ENCODE results near the gene SLC12A2.

- TF ChIP-seq TCF12 (IDR thresholded peaks at IDR 0.05; ENCODE audit: low read depth) (no peak), TAF1 (IDR thresholded peaks at IDR 0.05; ENCODE audit: low read depth) (no peak), EP300 (IDR thresholded peaks at IDR 0.05; ENCODE audit: borderline replicate concordance) (no peak), RAD21 (IDR thresholded peaks at IDR 0.05; ENCODE audit: low read depth) (no peak), NFIC (IDR thresholded peaks at IDR 0.05) (no peak), REST (IDR thresholded peaks at IDR 0.05; ENCODE audit: low read depth) (no peak), USF1 (IDR thresholded peaks at IDR 0.05) (no peak), FOXM1 (IDR thresholded peaks at IDR 0.05; ENCODE audit: borderline replicate concordance, low read depth) (no peak)
Observed at GRCh38 chr5:128212191-128212806, 128.7 kb downstream of the SLC12A2 start.

Measured in Ishikawa (cell line).